K562 (cell line): ENCODE data around the gene LRP1. TPM values are rescaled to one million over a fixed set of nuclear protein-coding genes. Genes with fewer than 3 reads are reported as not detected.

ENCODE experiments used
- CBX3 ChIP-seq, 2 experiments: IDR thresholded peaks; 1 replicate in 1 of 2; 2 replicates in 1 of 2; pipeline ENCODE4 v1.6.1; 2012; ENCODE audit warnings: inconsistent platforms in 2 of 2, low read length in 2 of 2, borderline replicate concordance in 1 of 2, control low read depth in 1 of 2
- CEBPB ChIP-seq: fragments of 450-650 bp; IDR thresholded peaks from 2 replicates; pipeline ENCODE4 v1.6.1; 2016; ENCODE audit warnings: missing genetic modification characterization, missing compliant biosample characterization
- DLX4 ChIP-seq: fragments of 250-450 bp; sonication (Bioruptor Pico); IDR thresholded peaks from 2 replicates; pipeline ENCODE4 v1.6.1; 2021; ENCODE audit warnings: mild to moderate bottlenecking
- FOXJ3 ChIP-seq: sonication (generic); formaldehyde crosslinking; IDR thresholded peaks from 2 replicates; pipeline ENCODE4 v1.4.0; 2020; ENCODE audit warnings: mild to moderate bottlenecking, missing genetic modification reagents
- GABPB2 ChIP-seq: fragments of 250-450 bp; sonication (Bioruptor Pico); conservative IDR thresholded peaks from 2 replicates; pipeline ENCODE4 v1.5.1; 2021; ENCODE audit warnings: mild to moderate bottlenecking
- HDAC2 ChIP-seq: fragments of 450-650 bp; IDR thresholded peaks from 2 replicates; pipeline ENCODE4 v1.6.1; 2016; ENCODE audit warnings: mild to moderate bottlenecking
- KDM1A ChIP-seq, 2 experiments: fragments of 450-650 bp; IDR thresholded peaks; 2 replicates each; pipeline ENCODE4 v1.6.1; 2016; ENCODE audit warnings: mild to moderate bottlenecking in 2 of 2
- MIER1 ChIP-seq: fragments of 450-650 bp; IDR thresholded peaks from 2 replicates; pipeline ENCODE4 v1.6.1; 2016; ENCODE audit warnings: antibody characterized with exemption, mild to moderate bottlenecking, low read depth
- NFXL1 ChIP-seq: fragments of 450-650 bp; formaldehyde crosslinking; IDR thresholded peaks from 2 replicates; pipeline ENCODE4 v1.4.0; 2021; ENCODE audit warnings: mild to moderate bottlenecking
- POLR2AphosphoS5 ChIP-seq: IDR thresholded peaks from 2 replicates; pipeline ENCODE4 v1.6.1; 2011; ENCODE audit warnings: mild to moderate bottlenecking, low read depth, low read length, moderate library complexity; ENCODE audit not compliant: control insufficient read depth, insufficient read depth
- POLR2G ChIP-seq: fragments of 200-400 bp; formaldehyde crosslinking; IDR thresholded peaks from 2 replicates; pipeline ENCODE4 v1.6.1; 2017; ENCODE audit warnings: low read depth, mild to moderate bottlenecking, antibody characterized with exemption, low read length, moderate library complexity
- RBFOX2 ChIP-seq: fragments of 200-400 bp; formaldehyde crosslinking; IDR thresholded peaks from 2 replicates; pipeline ENCODE4 v1.6.1; 2017; ENCODE audit warnings: low read depth, mild to moderate bottlenecking, low read length, moderate library complexity
- SAP30 ChIP-seq: fragments of 200-600 bp; sonication (generic); IDR thresholded peaks from 2 replicates; pipeline ENCODE4 v1.6.1; 2012; ENCODE audit warnings: borderline replicate concordance, low read depth, mild to moderate bottlenecking, moderate library complexity, low read length, control low read depth, inconsistent platforms; ENCODE audit not compliant: insufficient read depth, poor library complexity, severe bottlenecking
- SMARCC2 ChIP-seq: fragments of 450-650 bp; IDR thresholded peaks from 2 replicates; pipeline ENCODE4 v1.6.1; 2017; ENCODE audit warnings: antibody characterized with exemption, moderate library complexity, mild to moderate bottlenecking, low read depth
- TAF9B ChIP-seq: fragments of 450-650 bp; IDR thresholded peaks from 2 replicates; pipeline ENCODE4 v1.6.1; 2018; ENCODE audit warnings: mild to moderate bottlenecking; ENCODE audit not compliant: partially characterized antibody
- USF1 ChIP-seq: sonication (generic); formaldehyde crosslinking; IDR thresholded peaks from 2 replicates; pipeline ENCODE4 v1.9.0; 2022; ENCODE audit warnings: mild to moderate bottlenecking, missing genetic modification reagents
- VEZF1 ChIP-seq: fragments of 200-800 bp; sonication (Bioruptor generic); IDR thresholded peaks from 2 replicates; pipeline ENCODE4 v1.6.1; 2017; ENCODE audit warnings: missing genetic modification characterization, missing compliant biosample characterization
- ZFPM2 ChIP-seq: fragments of 250-450 bp; sonication (Bioruptor Pico); IDR thresholded peaks from 2 replicates; pipeline ENCODE4 v1.5.1; 2022; ENCODE audit warnings: mild to moderate bottlenecking
- ZKSCAN3 ChIP-seq: fragments of 250-450 bp; sonication (Bioruptor Pico); IDR thresholded peaks from 2 replicates; pipeline ENCODE4 v1.4.0; 2020
- ZNF280A ChIP-seq: fragments of 450-650 bp; IDR thresholded peaks from 2 replicates; pipeline ENCODE4 v1.6.1; 2018; ENCODE audit warnings: mild to moderate bottlenecking, low read depth; ENCODE audit not compliant: partially characterized antibody
- ZNF398 ChIP-seq: fragments of 250-450 bp; sonication (Bioruptor Pico); IDR thresholded peaks from 2 replicates; pipeline ENCODE4 v1.8.0; 2021; ENCODE audit warnings: moderate library complexity, mild to moderate bottlenecking, inconsistent platforms
- ZNF583 ChIP-seq: fragments of 250-450 bp; sonication (Bioruptor Pico); IDR thresholded peaks from 2 replicates; pipeline ENCODE4 v1.4.0; 2020
- polyA plus RNA-seq, 8 experiments: library from polyadenylated mRNA; depleted of rRNA in 4 of 8; stranded (reverse) in 5 of 8; unstranded in 3 of 8; fragments of >200 nt; fragmentation: Nextera tagmentation in 2 of 8; fragmentation: Illumina TruSeq in 1 of 8; extraction: Ambion mirVana in 2 of 8; extraction: Trizol in 1 of 8; gene quantifications; 2 replicates each; pipeline versions ENCODE4 v1.2.1 to v1.2.3, GENCODE V29; 2011 to 2014; ENCODE audit warnings: inconsistent platforms in 1 of 8, missing spikeins in 1 of 8
- total RNA-seq, 7 experiments: library from RNA; depleted of rRNA in 6 of 7; stranded (reverse); fragments of >200 nt in 6 of 7; fragmentation: Illumina TruSeq in 2 of 7; extraction: Trizol in 2 of 7; gene quantifications; 2 replicates each; pipeline versions ENCODE4 v1.2.1 to v1.2.3, GENCODE V29; 2011 to 2021; ENCODE audit warnings: low replicate concordance in 1 of 7

Gene LRP1
- total and polyA plus RNA-seq, 9 of the 15 experiments (the other 6 are each of a cell fraction or from before 2014, with no cell fraction given), result 0.04 to 0.64 (median 0.19) TPM; not detected in 2

- peak in 1 of 2 experiments; percentile 60; a peak in 1 of 3 replicates for TF ChIP-seq CBX3 (IDR thresholded peaks at IDR 0.05; ENCODE audit: borderline replicate concordance in 1 of 2, low read length in 2 of 2)
- TF ChIP-seq ZNF398 (CRISPR knock-in tag), result no peak
- 0 out of 2 replicates have a peak, but pooled peaks have one; percentile 40 for TF ChIP-seq SMARCC2
- peak; percentile 78 to 86 for TF ChIP-seq KDM1A (IDR thresholded peaks at IDR 0.05)
- TF ChIP-seq SAP30, result no peak
- no peak for TF ChIP-seq USF1 (CRISPR knock-in tag)
- TF ChIP-seq ZKSCAN3 (CRISPR knock-in tag), result no peak
- TF ChIP-seq POLR2AphosphoS5, result no peak
- TF ChIP-seq ZNF583 (CRISPR knock-in tag), result no peak
- TF ChIP-seq HDAC2, result peak; percentile 64; the same call in 1 of the 2 replicates
- TF ChIP-seq POLR2G, result peak; percentile 60
- TF ChIP-seq GABPB2 (CRISPR knock-in tag), result no peak
- TF ChIP-seq VEZF1, result no peak
- TF ChIP-seq MIER1, result no peak
- TF ChIP-seq FOXJ3 (CRISPR knock-in tag), result no peak
- TF ChIP-seq ZFPM2 (CRISPR knock-in tag), result no peak
- TF ChIP-seq DLX4, result no peak
- TF ChIP-seq TAF9B, result no peak
- peak; percentile 51; the same call in 1 of the 2 replicates for TF ChIP-seq RBFOX2
- no peak for TF ChIP-seq NFXL1
- TF ChIP-seq ZNF280A, result no peak
- TF ChIP-seq CEBPB (tag), result 0 out of 2 replicates have a peak, but pooled peaks have one; percentile 7
Observed at GRCh38 chr12:57096748-57097553, 31.3 kb upstream of the LRP1 start (continued).
